ENCODE measurements around the gene ATP6AP2.
"Not testable (repeated sequence)": the region's sequence is repeated elsewhere in the genome, so short reads cannot be mapped to it uniquely, and the experiment has no call there.

ATP6AP2 gene

DNA sequence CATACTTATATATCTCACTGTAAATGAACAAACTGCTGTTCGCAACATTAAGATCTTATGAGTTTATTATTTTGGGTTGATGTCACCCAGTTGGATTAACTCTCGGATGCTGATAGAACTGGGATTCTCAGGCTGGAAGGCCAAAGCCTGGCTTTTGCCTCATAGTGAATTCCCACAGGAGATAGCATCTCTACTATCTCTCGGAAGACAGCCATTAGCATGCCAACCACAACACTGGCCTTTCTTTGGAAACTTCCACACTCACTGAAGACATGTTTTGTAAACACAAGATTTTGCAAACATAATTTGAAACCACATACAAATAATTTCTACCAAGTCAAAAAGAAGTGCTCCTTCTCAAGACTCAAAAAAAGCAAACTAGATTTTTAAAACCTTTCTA, 4.5 kb upstream of the ATP6AP2 start:
- DNase-seq (ENCODE audit: low spot score), result no peak

DNA sequence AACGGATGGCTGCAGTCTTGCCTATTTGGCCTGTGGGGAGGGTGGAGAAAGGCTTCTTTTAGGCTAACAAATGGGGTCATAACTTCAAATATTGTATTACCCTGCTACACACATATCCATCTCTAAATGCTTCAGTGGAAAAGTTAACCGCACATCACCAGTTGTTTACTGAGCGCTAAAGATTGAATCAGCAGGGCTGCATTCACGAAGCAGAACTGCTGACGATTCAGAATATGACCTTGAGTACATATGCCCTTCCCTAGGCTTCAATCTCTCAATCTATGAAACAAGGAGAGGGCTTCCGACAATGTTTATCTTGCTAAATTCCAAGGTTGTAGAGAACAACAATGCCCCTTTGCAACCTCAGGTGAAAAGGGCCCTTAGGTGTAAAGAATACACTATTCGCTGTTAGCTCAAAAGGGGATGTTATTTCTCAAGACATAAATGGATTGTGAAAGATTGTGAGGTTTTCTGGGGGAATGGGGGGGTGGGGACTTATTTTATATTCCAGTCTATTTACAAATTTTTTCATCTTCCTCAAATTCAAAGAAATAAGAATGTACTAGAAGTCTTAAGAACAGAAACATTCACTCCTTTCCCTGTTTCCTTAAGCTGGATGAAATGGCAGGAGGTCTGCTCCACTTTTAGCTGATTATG, 2.6 kb upstream of the ATP6AP2 start:
- no peak for DNase-seq (ENCODE audit: low spot score)

DNA sequence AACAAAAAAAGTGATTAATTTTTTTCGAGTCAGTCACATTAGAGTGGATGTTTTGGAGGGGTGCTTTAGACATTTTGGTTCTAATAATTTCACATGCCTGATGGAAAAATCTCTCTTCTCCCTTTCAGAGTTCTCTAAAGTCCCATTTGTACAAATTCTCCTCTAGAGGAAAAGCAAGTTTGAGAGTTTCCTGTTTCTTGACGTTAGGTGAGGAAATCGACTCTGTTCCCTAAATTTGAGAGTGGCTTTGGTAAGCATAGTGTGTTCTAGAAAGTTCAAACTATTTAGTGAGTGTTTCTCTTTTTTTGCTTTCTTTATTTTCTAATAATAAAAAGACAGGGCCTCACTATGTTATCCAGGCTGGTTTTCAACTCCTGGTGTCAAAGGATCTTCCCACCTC, 1.6 kb upstream of the ATP6AP2 start:
- DNase-seq (ENCODE audit: low spot score), result no peak

DNA sequence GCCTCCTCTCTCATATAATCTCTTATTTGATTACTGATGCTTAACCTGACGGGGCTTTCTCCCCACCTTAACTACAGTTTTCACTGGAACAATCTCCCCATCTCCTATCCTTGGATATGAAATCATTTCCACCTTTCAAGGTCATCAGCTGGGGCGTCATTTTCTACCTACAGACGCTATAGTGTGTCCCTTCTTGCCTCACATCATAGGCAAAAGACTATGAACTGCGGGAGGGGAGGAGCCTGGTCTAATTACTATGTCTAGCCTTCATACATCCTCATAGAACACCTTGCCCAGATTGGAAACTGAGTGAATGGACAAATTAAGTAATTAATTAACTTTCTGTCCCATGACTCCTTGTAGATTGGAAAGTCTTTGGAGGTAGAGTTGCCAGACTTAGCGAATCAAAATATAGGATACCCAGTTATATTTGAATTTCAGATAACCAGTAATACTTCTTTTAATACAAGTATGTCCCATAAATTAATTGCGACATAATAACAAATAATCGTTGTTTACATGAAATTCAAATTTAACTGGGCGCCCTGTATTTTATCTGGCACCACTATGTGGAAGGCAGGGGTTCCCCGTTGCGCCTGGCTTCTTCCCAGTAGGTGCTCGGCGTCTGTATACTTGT, 752 bp upstream of the ATP6AP2 start:
- peak; percentile 48 for DNase-seq (ENCODE audit: low spot score)

DNA sequence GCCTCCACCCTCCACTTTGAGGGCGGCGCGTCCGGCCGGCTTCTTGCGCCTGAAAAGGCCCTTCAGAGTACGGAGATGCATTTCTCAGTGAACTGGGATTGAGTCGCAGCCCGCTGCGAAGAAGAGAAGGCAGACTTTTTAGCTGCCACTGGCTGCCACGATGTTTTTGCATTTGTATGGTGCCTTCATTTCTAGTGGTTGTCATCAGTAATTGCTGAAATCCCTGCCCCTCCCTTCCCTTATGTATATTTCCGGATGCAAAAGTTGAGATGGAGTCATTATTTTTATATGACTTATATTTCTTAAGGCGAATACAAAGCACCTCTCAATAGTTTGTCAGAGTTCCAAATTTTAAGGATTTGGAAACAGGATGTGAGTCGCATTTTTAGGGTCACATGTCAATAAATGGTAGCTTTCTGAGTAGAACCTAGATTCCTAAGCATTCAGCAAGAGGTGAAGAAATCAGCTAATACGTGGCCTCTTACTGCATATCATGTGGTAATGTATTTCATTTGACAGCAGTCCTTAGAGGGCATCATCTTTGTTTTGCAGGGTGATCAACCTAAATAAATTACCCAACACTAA, 658 bp downstream of the ATP6AP2 start:
- peak; percentile 45 for DNase-seq (ENCODE audit: low spot score)

DNA sequence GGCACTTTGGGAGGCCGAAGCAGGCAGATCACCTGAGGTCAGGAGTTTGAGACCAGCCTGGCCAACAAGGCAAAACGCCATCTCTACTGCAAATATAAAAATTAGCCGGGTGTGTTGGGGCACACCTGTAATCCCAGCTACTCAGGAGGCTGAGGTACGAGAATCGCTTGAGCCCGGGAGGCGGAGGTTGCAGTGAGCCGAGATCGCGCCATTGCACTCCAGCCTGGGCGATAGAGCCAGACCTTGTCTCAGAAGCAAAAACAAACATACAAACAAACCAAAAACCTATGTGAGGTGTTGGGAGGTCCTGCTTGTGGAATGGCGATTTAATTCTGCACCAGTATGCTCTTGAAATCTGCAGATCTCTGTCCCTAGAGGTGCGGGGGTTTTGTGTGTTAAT, 1.4 kb downstream of the ATP6AP2 start:
- DNase-seq (ENCODE audit: low spot score), result not testable (repeated sequence)

DNA sequence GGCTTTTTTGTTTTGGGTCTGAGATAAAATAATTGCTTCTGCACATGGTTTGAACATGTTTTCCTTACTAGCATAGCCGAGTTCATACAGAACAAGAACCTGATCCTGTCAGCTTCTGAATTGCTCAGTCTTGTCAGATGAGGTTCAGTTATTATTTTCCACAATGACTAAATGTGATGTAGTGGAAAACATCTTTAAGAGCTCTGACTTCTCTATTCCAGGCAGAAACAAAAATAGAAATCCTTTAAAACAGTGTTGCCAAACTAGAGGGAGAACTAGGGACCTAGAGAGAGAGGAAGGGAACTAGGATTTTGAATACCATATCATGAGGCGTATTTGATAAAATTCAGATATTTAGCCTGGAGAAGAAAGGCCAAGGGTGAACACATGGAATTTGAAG, 2.0 kb downstream of the ATP6AP2 start:
- no peak for DNase-seq (ENCODE audit: low spot score)

DNA sequence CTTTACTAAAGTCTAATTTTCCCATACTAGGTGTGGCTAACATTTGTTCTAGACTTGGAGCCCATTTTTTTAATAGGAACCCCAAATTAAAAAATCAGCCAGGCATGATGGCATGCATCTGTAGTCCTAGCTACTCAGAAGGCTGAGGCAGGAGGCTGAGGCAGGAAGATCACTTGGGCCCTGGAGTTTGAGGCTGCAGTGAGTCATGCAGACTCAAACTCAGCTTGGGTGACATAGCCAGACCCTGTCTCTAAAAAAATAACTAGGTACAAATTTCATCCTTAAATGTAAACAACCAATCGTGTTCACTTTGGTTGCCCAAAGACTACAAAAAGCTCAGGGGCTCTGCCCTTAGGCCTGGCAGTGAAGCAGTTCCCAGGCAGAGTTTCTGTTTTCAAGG, 6.9 kb downstream of the ATP6AP2 start:
- not testable (repeated sequence) for DNase-seq (ENCODE audit: low spot score)

DNA sequence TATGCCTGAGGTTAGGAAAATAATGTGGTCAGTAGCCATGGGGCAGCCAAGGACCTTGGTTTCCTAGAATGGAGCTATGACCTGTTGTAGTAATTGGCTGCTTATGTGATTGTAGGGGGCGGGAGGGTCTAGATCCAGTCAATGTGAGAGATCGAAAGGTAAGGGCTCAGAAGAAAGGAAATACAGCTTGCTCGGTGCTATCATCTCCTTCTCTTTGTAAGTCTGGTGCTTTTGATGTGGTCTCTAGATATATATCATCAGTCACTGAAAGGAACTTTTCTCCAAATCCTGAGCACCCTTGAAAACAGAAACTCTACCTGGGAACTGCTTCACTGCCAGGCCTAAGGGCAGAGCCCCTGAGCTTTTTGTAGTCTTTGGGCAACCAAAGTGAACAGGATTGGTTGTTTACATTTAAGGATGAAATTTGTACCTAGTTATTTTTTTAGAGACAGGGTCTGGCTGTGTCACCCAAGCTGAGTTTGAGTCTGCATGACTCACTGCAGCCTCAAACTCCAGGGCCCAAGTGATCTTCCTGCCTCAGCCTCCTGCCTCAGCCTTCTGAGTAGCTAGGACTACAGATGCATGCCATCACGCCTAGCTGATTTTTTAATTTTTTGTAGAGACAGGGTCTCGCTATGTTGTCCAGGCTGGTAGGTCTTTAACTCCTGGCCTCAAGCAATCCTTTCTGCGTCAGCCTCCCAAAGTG, 9.0 kb downstream of the ATP6AP2 start:
- DNase-seq (ENCODE audit: low spot score), result not testable (repeated sequence)

DNA sequence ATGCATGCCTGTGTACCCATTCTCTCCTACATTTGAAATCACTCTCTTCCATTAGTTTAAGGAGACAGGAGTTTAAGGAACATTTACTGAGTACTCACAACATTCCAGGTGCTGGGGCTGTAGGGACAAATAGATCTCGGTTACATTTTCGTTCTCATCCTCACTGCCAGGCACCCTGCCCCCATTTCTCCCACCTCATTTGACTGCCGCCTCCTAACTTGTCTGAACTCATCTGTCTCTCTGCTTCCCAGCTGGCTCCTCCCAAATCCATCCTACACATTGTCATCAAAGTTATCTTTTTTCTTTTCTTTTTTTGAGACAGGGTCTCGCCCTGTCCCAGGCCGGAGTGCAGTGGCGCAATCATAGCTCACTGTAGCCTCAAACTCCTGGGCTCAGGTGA, 22.7 kb downstream of the ATP6AP2 start:
- no peak for DNase-seq (ENCODE audit: low spot score)

DNA sequence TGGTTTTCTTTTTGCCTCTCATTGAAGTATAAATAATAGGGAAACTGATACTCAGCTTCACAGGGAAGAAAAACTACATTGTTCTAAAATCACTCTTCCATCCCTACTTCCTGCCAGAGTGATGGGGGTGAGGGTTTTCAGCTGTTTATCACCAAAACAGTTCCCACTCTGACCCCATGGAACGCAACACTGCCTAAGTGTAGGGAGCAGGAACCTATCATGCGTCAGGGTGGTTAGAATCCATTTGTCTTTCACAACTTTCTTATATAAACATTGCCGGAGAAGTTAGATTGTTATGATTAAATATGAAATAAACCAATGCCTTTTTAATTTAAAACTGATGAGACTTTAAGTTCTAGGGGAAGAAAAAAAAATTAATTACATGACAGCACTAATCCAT, 26.6 kb downstream of the ATP6AP2 start:
- no peak for DNase-seq (ENCODE audit: low spot score)

DNA sequence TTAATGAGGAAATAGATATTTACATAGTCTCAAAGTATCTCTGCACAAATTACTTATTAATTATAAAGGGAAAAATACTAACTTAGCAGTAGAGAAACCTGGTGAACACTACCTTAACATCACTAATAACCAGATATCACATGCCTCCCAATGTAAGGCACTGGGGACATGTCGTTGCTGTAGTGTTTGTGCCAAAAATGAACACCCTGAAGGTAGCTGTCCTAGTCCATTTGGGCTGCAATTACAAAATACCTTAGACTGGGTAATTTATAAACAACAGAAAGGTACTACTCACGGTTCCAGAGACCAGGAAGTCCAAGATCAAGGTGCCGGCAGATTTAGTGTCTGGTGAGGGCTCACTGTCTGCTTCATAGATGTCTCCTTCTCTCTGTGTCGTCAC, 31.7 kb downstream of the ATP6AP2 start:
- DNase-seq (ENCODE audit: low spot score), result no peak

DNA sequence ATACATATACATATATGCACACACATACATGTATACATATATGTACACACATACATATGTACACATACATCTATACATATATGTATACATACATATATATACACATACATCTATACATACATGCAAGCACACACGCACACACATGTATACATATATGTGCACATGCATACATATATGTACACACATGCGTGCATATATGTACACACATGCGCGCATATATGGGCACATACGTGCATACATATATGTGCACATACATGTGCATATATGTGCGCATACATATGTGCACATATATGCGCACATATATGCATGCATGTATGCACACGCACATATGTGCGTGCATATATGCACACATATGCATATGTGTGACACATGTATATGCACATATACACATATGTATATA, 35.2 kb downstream of the ATP6AP2 start:
- no peak for DNase-seq (ENCODE audit: low spot score)

DNA sequence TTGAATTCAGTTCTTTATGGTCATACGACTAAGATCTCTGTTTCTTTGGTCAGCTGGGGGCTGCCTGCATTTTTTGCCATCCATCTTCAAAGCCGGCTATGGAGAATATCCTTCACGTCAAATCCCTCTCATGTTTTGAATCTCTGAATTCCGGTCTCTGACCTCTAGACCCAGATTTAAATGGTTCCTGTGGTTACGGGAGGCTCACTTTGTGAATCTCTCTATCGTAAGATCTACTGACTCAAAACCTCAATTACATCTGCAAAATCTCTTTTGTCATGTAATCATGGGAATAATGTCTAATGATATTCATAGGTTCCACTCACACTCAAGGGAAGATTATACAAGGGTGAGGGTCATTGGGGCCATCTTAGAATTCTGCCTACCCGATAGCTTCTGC, 36.8 kb downstream of the ATP6AP2 start:
- no peak for DNase-seq (ENCODE audit: low spot score)

DNA sequence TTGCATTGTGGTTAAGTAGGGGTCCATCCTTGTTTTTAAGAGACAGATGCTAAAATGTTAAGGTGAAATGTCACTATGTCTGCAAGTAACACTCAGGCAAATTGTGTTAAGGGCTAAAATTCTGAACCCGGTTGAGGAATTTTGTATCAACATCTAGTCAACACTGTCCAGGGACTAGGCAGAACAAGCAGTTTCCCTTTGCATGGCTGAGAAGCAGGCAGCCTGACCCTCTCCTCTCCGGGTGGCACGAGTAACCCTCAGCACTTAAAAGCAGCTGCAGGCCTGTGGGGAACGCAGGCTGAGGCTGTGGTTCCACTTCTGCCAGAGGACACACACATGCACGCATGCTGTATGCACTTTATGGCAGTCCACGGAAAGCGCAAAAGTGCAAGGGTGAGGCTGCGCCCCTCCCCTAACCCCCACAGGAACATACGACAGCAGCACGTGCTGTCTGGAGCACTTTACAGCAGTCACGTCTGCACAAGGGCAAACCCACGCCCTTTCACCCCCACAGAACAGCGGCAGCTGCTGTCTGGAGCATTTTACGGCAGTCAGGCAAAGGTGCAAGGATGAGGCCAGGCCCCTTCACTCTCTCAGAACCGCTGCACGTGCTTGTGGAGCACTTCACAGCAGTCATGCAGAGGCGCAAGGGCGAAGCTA, 41.8 kb downstream of the ATP6AP2 start:
- no peak for DNase-seq (ENCODE audit: low spot score)

DNA sequence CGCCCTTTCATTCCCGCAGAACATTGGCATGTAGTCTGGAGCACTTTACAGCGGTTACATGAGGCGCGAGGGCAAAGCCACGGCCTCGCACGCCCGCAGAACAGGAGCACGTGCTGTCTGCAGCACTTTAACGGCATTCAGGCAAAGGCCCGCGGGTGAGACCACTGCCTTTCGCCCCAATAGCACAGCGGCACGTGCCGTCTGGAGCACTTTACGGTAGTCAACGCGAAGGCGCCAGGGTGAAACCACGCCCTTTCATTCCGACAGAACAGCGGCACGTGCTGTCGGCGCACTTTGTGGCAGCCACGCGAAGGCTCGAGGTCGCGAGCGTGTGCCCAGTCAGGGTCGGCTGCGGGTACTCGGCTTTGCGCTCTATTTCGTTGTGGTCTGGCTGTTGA, 42.4 kb downstream of the ATP6AP2 start, which contains the start of gene MPC1L:
MPC1L (plus strand) TSS at position 290 of the 398 bp plus-strand sequence. CDS start 138 bp downstream, outside the sequence.
- no peak for DNase-seq (ENCODE audit: low spot score)

DNA sequence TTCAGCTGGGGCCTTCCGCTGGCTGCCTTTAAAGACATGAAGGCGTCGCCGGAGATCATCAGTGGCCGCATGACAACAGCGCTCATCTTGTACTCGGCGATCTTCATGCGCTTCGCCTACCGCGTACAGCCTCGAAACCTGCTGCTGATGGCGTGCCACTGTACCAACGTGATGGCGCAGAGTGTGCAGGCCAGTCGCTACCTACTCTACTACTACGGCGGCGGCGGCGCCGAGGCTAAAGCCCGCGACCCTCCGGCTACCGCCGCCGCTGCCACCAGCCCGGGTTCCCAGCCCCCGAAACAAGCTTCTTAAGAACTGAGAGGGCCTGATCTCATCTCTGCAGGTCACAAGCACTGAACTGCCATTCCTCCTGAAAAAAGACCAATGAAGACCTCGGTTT, 42.9 kb downstream of the ATP6AP2 start:
- DNase-seq (ENCODE audit: low spot score), result no peak

DNA sequence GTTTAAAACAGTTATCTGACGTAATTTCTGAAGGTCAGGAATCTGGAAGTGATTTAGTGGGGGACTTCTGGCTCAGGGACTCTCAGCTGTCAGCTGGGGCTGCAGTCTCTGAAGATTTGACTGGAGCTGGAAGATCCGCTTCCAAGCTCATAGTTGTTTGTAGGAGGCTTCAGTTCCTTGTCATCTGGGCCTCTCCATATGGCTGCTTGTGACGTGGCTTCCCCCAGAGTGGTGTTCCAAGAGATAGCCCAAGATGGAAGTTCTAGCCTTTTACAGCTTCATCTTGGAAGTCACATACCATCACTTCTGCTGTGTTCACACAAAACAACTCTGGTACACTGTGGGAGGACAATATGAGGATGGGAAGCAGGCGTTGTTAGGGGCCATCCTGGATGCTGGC, 44.5 kb downstream of the ATP6AP2 start:
- no peak for DNase-seq (ENCODE audit: low spot score)

DNA sequence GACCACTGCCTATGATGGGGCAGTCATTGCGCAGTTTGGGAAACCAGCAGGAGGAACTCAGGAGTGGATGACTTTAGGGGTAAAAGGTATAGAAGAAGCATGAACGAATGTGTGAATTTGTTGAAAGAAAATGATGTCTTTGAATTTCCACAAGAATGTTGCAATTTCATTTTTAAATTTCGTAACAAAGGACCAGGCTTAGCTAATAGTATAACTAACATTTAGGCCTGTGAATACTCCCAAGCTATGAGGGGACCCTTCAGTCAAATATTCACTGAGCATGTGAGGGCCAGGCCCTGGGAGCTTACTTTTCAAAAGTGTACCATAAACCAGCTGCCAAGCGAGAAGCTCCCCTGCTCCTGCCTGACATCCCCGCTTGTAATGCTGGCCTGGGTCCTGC, 47.7 kb downstream of the ATP6AP2 start:
- no peak for DNase-seq (ENCODE audit: low spot score)

DNA sequence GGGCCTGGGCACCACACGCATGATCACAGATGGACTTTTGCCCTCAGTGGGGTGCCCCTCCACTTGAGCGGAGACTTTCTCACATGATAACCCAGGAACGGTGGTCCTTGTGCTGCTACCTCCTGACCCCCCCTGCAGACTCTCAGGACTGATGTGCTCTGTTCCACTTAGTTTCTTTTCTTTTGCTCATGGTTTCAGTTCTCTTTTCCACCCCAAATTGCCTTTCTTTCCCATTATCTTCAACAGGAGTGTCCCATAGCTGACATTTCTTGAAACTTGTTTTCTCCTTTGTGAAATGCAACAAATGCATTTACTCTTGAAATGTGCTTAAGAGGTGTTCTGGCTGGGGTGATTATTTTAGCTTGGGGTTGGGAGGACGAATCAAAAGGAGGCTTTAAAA, 51.4 kb downstream of the ATP6AP2 start:
- DNase-seq (ENCODE audit: low spot score), result no peak

DNA sequence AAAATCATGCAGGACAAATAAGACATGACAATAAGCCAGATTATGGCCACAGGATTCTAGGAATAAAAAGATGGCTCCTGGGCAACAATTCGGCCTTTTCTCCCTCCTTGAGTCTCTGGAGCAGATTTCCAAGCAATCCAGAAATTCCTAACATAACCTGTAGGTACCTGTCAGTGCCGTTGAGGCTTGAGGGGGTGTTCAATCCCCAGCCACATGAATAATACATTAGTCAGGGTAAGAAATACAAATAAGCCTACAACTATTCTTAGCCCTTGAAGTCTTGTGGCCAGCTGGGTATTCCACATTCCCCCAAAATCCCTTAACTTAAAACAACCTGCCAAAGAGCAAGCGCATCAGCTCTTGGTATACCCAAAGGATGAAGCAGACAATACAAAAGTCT, 56.9 kb downstream of the ATP6AP2 start:
- no peak for DNase-seq (ENCODE audit: low spot score)

DNA sequence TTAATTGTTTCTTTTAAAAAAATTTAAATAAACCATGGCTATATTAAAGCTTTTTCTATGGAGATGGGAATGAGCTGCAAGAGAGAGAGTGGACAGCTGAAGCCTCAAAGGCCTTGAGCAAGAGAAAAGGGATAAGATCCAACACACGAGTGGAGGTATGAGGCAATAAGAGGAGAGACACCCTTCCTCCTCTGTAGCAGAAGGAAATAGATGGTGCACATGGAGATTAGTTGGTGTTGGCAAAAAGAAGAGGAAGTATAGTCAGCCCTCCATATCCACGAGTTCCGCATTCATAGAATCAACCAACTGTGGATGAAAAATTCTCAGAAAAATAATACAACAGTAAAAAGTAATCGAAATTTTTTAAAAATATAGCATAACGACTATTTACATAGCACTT, 63.4 kb downstream of the ATP6AP2 start:
- peak; percentile 59 for DNase-seq (ENCODE audit: low spot score)
